GM23338 (cell line): ENCODE measurements around the gene PTPRQ. TPM values are rescaled to one million over a fixed set of nuclear protein-coding genes. Genes with fewer than 3 reads are reported as not detected.

Source experiments
- ATAC-seq: fragments of 200-7000 bp; cut with Tn5 transposase; 3 replicates; pipeline ENCODE4 v1.9.1; 2020
- DNase-seq: peaks from one replicate; pipeline ENCODE4 v3.0.0-alpha.2; 2015; ENCODE audit warnings: low spot score
- H2AFZ ChIP-seq: fragments of 200-600 bp; sonication (generic); 2 replicates; pipeline ENCODE4 v1.8.0; 2016; ENCODE audit warnings: antibody characterized with exemption, mild to moderate bottlenecking, moderate library complexity
- H3F3A ChIP-seq: fragments of 200-600 bp; sonication (generic); replicated peaks from 2 replicates; pipeline ENCODE4 v1.8.0; 2017; ENCODE audit warnings: antibody characterized with exemption, mixed run types, low read depth
- H3K27ac ChIP-seq: fragments of 200-600 bp; sonication (generic); 2 replicates; pipeline ENCODE4 v1.6.1; 2016; ENCODE audit warnings: low read depth
- H3K27me3 ChIP-seq: fragments of 200-600 bp; sonication (generic); 2 replicates; pipeline ENCODE4 v1.8.0; 2016; ENCODE audit warnings: mild to moderate bottlenecking, mixed run types, moderate library complexity; ENCODE audit not compliant: insufficient read depth
- H3K36me3 ChIP-seq: fragments of 200-600 bp; sonication (generic); 2 replicates; pipeline ENCODE4 v1.8.0; 2016; ENCODE audit warnings: mild to moderate bottlenecking; ENCODE audit not compliant: insufficient read depth
- H3K4me1 ChIP-seq: fragments of 200-600 bp; sonication (generic); 2 replicates; pipeline ENCODE4 v1.8.0; 2016; ENCODE audit warnings: mild to moderate bottlenecking, moderate library complexity; ENCODE audit not compliant: insufficient read depth
- H3K4me2 ChIP-seq: fragments of 200-600 bp; sonication (generic); 2 replicates; pipeline ENCODE4 v1.7.1; 2017; ENCODE audit warnings: mixed run types
- H3K4me3 ChIP-seq: fragments of 200-600 bp; sonication (generic); 2 replicates; pipeline ENCODE4 v1.6.1; 2016; ENCODE audit warnings: mixed run types
- H3K79me2 ChIP-seq: fragments of 200-600 bp; sonication (generic); replicated peaks from 2 replicates; pipeline ENCODE4 v1.8.0; 2017; ENCODE audit warnings: mild to moderate bottlenecking; ENCODE audit not compliant: insufficient read depth
- H3K9me2 ChIP-seq: fragments of 200-600 bp; sonication (generic); 2 replicates; pipeline ENCODE4 v1.8.0; 2017; ENCODE audit not compliant: insufficient read depth
- H4K20me1 ChIP-seq: fragments of 200-600 bp; sonication (generic); replicated peaks from 2 replicates; pipeline ENCODE4 v1.8.0; 2017; ENCODE audit warnings: mild to moderate bottlenecking; ENCODE audit not compliant: insufficient read depth
- H3K27ac Mint-ChIP-seq: 2 replicates; pipeline ENCODE4 v1.8.0; 2020; ENCODE audit warnings: inconsistent platforms, mild to moderate bottlenecking, moderate library complexity, mixed read lengths
- H3K27me3 Mint-ChIP-seq: 3 replicates; pipeline ENCODE4 v1.8.0; 2022; ENCODE audit warnings: low read depth, mild to moderate bottlenecking, moderate library complexity, mixed read lengths, inconsistent platforms; ENCODE audit not compliant: insufficient read depth, poor library complexity
- H3K36me3 Mint-ChIP-seq: 3 replicates; pipeline ENCODE4 v1.8.0; 2021; ENCODE audit warnings: low read depth, mild to moderate bottlenecking, inconsistent platforms, moderate library complexity, mixed read lengths
- H3K4me1 Mint-ChIP-seq: 3 replicates; pipeline ENCODE4 v1.8.0; 2020; ENCODE audit warnings: mild to moderate bottlenecking, inconsistent platforms, mixed read lengths
- H3K4me3 Mint-ChIP-seq: 3 replicates; pipeline ENCODE4 v1.8.0; 2021; ENCODE audit warnings: moderate library complexity, mild to moderate bottlenecking, inconsistent platforms, mixed read lengths
- H3K9me3 Mint-ChIP-seq: 3 replicates; pipeline ENCODE4 v1.8.0; 2020; ENCODE audit warnings: moderate library complexity, mild to moderate bottlenecking, inconsistent platforms, mixed read lengths
- CREB1 ChIP-seq: fragments of 250-450 bp; sonication (Bioruptor Pico); IDR thresholded peaks from 2 replicates; pipeline ENCODE4 v1.5.0; 2020; ENCODE audit warnings: low read depth, mild to moderate bottlenecking, moderate library complexity
- CTCF ChIP-seq, 2 experiments: fragments of 200-600 bp in 1 of 2; sonication (generic) in 1 of 2; conservative IDR thresholded peaks; 2 replicates each; pipeline versions ENCODE4 v1.5.1 to v1.6.1; 2016 to 2017; ENCODE audit warnings: antibody characterized with exemption in 2 of 2, low read depth in 2 of 2, mild to moderate bottlenecking in 2 of 2, moderate library complexity in 1 of 2
- ETS1 ChIP-seq: IDR thresholded peaks from 2 replicates; pipeline ENCODE4 v1.6.1; 2016; ENCODE audit warnings: antibody characterized with exemption
- EZH2 ChIP-seq: fragments of 200-600 bp; sonication (generic); IDR thresholded peaks from one replicate; pipeline ENCODE4 v1.8.0; 2017; ENCODE audit warnings: antibody characterized with exemption, mild to moderate bottlenecking, low read depth; ENCODE audit not compliant: unreplicated experiment
- EZH2phosphoT487 ChIP-seq: fragments of 200-600 bp; sonication (generic); IDR thresholded peaks from one replicate; pipeline ENCODE4 v1.8.1; 2018; ENCODE audit warnings: antibody characterized with exemption; ENCODE audit not compliant: unreplicated experiment
- JUNB ChIP-seq: IDR thresholded peaks from one replicate; pipeline ENCODE4 v1.6.1; 2016; ENCODE audit warnings: antibody characterized with exemption; ENCODE audit not compliant: unreplicated experiment
- NANOG ChIP-seq: IDR thresholded peaks from 2 replicates; pipeline ENCODE4 v1.6.1; 2016; ENCODE audit warnings: antibody characterized with exemption, borderline replicate concordance
- POLR2AphosphoS5 ChIP-seq: IDR thresholded peaks from 2 replicates; pipeline ENCODE4 v1.6.1; 2016; ENCODE audit warnings: antibody characterized with exemption, low read depth
- REST ChIP-seq: IDR thresholded peaks from one replicate; pipeline ENCODE4 v1.6.1; 2018; ENCODE audit warnings: antibody characterized with exemption; ENCODE audit not compliant: unreplicated experiment
- STAT1 ChIP-seq: IDR thresholded peaks from one replicate; pipeline ENCODE4 v1.6.1; 2016; ENCODE audit warnings: antibody characterized with exemption; ENCODE audit not compliant: unreplicated experiment
- ZNF114 ChIP-seq: fragments of 250-450 bp; sonication (Bioruptor Pico); IDR thresholded peaks from 2 replicates; pipeline ENCODE4 v1.5.0; 2020; ENCODE audit warnings: mild to moderate bottlenecking, moderate library complexity
- ZNF331 ChIP-seq: fragments of 250-450 bp; sonication (Bioruptor Pico); IDR thresholded peaks from 2 replicates; pipeline ENCODE4 v1.5.0; 2020; ENCODE audit warnings: low read depth, mild to moderate bottlenecking, moderate library complexity
- ZNF462 ChIP-seq: fragments of 250-450 bp; sonication (Bioruptor Pico); IDR thresholded peaks from 2 replicates; pipeline ENCODE4 v1.5.0; 2020; ENCODE audit warnings: mild to moderate bottlenecking, moderate library complexity
- polyA plus RNA-seq: library from polyadenylated mRNA; unstranded; fragments of >200 nt; fragmentation: Nextera tagmentation; extraction: Ambion mirVana; gene quantifications from 2 replicates; pipeline ENCODE4 v1.2.1, GENCODE V29; 2016
- total RNA-seq: library from RNA; depleted of rRNA; stranded (reverse); fragments of >200 nt; shearing (Covaris generic); gene quantifications from 2 replicates; pipeline ENCODE4 v1.2.3, GENCODE V29; 2014

Gene PTPRQ
- total and polyA plus RNA-seq, 2 experiments from 2014 or later: not detected

GRCh38 chr12:80576641-80577418 lies 132.8 kb downstream of the PTPRQ start:
- Mint-ChIP-seq H3K27ac (no peak overlapping the region), H3K9me3 (no peaks in the 10 kb centered on the region), H3K4me3 (no peak overlapping the region), H3K4me1 (no peaks in the 10 kb centered on the region), H3K36me3 (no peaks in the 10 kb centered on the region), H3K27me3 (no peaks in the 10 kb centered on the region)
- 0 out of 2 replicates have a peak, but pooled peaks cover 3% of the 10 kb centered on the region for H3K9me2 ChIP-seq
- H3K4me1 ChIP-seq: no peaks in the 10 kb centered on the region
- no peak overlapping the region for H3K4me2 ChIP-seq
- no peaks in the 10 kb centered on the region for H3F3A ChIP-seq
- TF ChIP-seq EZH2: no peak
- no peak for TF ChIP-seq REST
- TF ChIP-seq CTCF (conservative IDR thresholded peaks at IDR 0.05; ENCODE audit: low read depth in 2 of 2): no peak
- no peak for TF ChIP-seq ZNF114 (CRISPR knock-in tag)
- TF ChIP-seq JUNB: no peak
- no peak for TF ChIP-seq STAT1
- TF ChIP-seq ZNF462 (CRISPR knock-in tag): no peak
- TF ChIP-seq EZH2phosphoT487: no peak
- no peak for TF ChIP-seq CREB1
- TF ChIP-seq ZNF331 (CRISPR knock-in tag): no peak
- no peak for TF ChIP-seq POLR2AphosphoS5
- no peak for TF ChIP-seq NANOG
- no peak for TF ChIP-seq ETS1
- no peak overlapping the region for H2AFZ ChIP-seq
- no peaks in the 10 kb centered on the region for H4K20me1 ChIP-seq
- DNase-seq: no peak
- no peak overlapping the region for H3K27ac ChIP-seq
- no peak for ATAC-seq
- no peaks in the 10 kb centered on the region for H3K79me2 ChIP-seq
- H3K36me3 ChIP-seq: no peaks in the 10 kb centered on the region
- no peaks in the 10 kb centered on the region for H3K27me3 ChIP-seq
- no peak overlapping the region for H3K4me3 ChIP-seq
